B cell (primary cell): Measurements from ENCODE around the gene IYD. TPM values are rescaled to one million over a fixed set of nuclear protein-coding genes. Genes with fewer than 3 reads are reported as not detected.

Experiments used
- ATAC-seq: fragments of 200-7000 bp; cut with Tn5 transposase; one replicate; pipeline ENCODE4 v1.10.0; 2021; ENCODE audit warnings: low read depth, mild to moderate bottlenecking, moderate number of reproducible peaks, moderate library complexity
- CTCF ChIA-PET: fragments of 350-600 bp; sonication (Branson Sonifier 250); formaldehyde crosslinking; loops from one replicate; lab custom pipeline; 2021; ENCODE audit warnings: antibody characterized with exemption, inconsistent platforms; lab: Charles Lee
- POLR2A ChIA-PET: fragments of 350-600 bp; sonication (Branson Sonifier 250); formaldehyde crosslinking; loops from one replicate; lab custom pipeline; 2021; ENCODE audit warnings: antibody characterized with exemption; lab: Charles Lee
- DNase-seq: peaks from one replicate; pipeline ENCODE4 v3.0.0; 2013
- H2AFZ ChIP-seq: 2 replicates; pipeline ENCODE4 v1.6.1; 2012; ENCODE audit warnings: mild to moderate bottlenecking, low read depth, low read length; ENCODE audit not compliant: insufficient read depth, poor library complexity, severe bottlenecking
- H3K27ac ChIP-seq, 2 donors: 1 replicate in 1 of 2; 2 replicates in 1 of 2; pipeline ENCODE4 v1.5.1; 2012 to 2013; ENCODE audit warnings: low read length in 2 of 2, mild to moderate bottlenecking in 2 of 2, moderate library complexity in 1 of 2
- H3K27me3 ChIP-seq, 4 experiments: fragments of 200-600 bp in 1 of 4; sonication (generic) in 1 of 4; replicated peaks in 1 of 4; 1 replicate in 2 of 4; 2 replicates in 2 of 4; pipeline versions ENCODE4 v1.6.1 to v1.7.0; 2013 to 2016; ENCODE audit warnings: low read length in 3 of 4, mild to moderate bottlenecking in 2 of 4, mixed read lengths in 1 of 4, moderate library complexity in 1 of 4; ENCODE audit not compliant: insufficient read depth in 4 of 4, control insufficient read depth in 3 of 4; ENCODE audit errors: control extremely low read depth in 1 of 4
- H3K36me3 ChIP-seq, 2 experiments: replicated peaks in 1 of 2; 1 replicate in 1 of 2; 2 replicates in 1 of 2; pipeline versions ENCODE4 v1.6.1 to v1.7.1; 2013; ENCODE audit warnings: low read length in 1 of 2; ENCODE audit not compliant: insufficient read depth in 2 of 2, control insufficient read depth in 1 of 2; ENCODE audit errors: control extremely low read depth in 1 of 2, extremely low read depth in 1 of 2
- H3K4me1 ChIP-seq, 2 donors: fragments of 200-600 bp in 1 of 2; sonication (generic) in 1 of 2; 1 replicate in 1 of 2; 2 replicates in 1 of 2; pipeline versions ENCODE4 v1.5.1 to v1.6.1; 2013 to 2017; ENCODE audit warnings: low read length in 2 of 2; ENCODE audit not compliant: control insufficient read depth in 2 of 2, insufficient read depth in 2 of 2
- H3K4me2 ChIP-seq: replicated peaks from 2 replicates; pipeline ENCODE3; 2012; ENCODE audit warnings: mild to moderate bottlenecking, low read depth, low read length; ENCODE audit not compliant: poor library complexity, severe bottlenecking
- H3K4me3 ChIP-seq, 5 experiments: fragments of 200-600 bp in 1 of 5; sonication (generic) in 1 of 5; 1 replicate in 3 of 5; 2 replicates in 2 of 5; pipeline versions ENCODE4 v1.5.1 to v1.7.0; 2011 to 2016; ENCODE audit warnings: low read length in 4 of 5, mild to moderate bottlenecking in 4 of 5, low read depth in 2 of 5, control low read depth in 1 of 5, moderate library complexity in 1 of 5; ENCODE audit not compliant: insufficient read depth in 1 of 5; ENCODE audit errors: control extremely low read depth in 1 of 5, extremely low read depth in 1 of 5
- H3K79me2 ChIP-seq: fragments of 200-600 bp; sonication (generic); one replicate; pipeline ENCODE4 v1.6.0; 2016; ENCODE audit warnings: low read length; ENCODE audit not compliant: control insufficient read depth, insufficient read depth
- H3K9ac ChIP-seq: fragments of 200-600 bp; sonication (generic); 2 replicates; pipeline ENCODE4 v1.6.1; 2017; ENCODE audit warnings: mild to moderate bottlenecking, low read length, moderate library complexity
- H3K9me3 ChIP-seq, 3 donors: one replicate each; pipeline versions ENCODE4 v1.6.1 to v1.7.1; 2013; ENCODE audit warnings: low read length in 2 of 3; ENCODE audit not compliant: control insufficient read depth in 2 of 3, insufficient read depth in 1 of 3; ENCODE audit errors: control extremely low read depth in 1 of 3
- H4K20me1 ChIP-seq: 2 replicates; pipeline ENCODE4 v1.6.0; 2012; ENCODE audit warnings: mild to moderate bottlenecking, low read length; ENCODE audit not compliant: insufficient read depth, control insufficient read depth, poor library complexity, severe bottlenecking
- H3K27ac Mint-ChIP-seq: one replicate; pipeline ENCODE4 v1.8.0; 2021; ENCODE audit warnings: mixed read lengths
- H3K27me3 Mint-ChIP-seq: one replicate; pipeline ENCODE4 v1.8.0; 2021; ENCODE audit warnings: mixed read lengths
- H3K4me1 Mint-ChIP-seq: one replicate; pipeline ENCODE4 v1.8.0; 2021; ENCODE audit warnings: mixed read lengths
- H3K4me3 Mint-ChIP-seq: one replicate; pipeline ENCODE4 v1.8.0; 2021; ENCODE audit warnings: mixed read lengths
- H3K9me3 Mint-ChIP-seq: one replicate; pipeline ENCODE4 v1.8.0; 2022; ENCODE audit warnings: mixed read lengths; ENCODE audit not compliant: insufficient read depth
- CTCF ChIP-seq: fragments of 200-600 bp; IDR thresholded peaks from one replicate; pipeline ENCODE4 v1.8.0; 2022; ENCODE audit warnings: antibody characterized with exemption, mild to moderate bottlenecking
- EZH2 ChIP-seq: IDR thresholded peaks from 2 replicates; pipeline ENCODE4 v1.6.1; 2012; ENCODE audit warnings: borderline replicate concordance, low read depth, mild to moderate bottlenecking, moderate library complexity, low read length; ENCODE audit not compliant: insufficient read depth, poor library complexity, severe bottlenecking
- WGBS: methylation state at CpG from one replicate; pipeline ENCODE4 v1.1.5; 2013; ENCODE audit warnings: missing lambda C conversion rate; ENCODE audit not compliant: insufficient coverage; 5-methylcytosine and 5-hydroxymethylcytosine counted together
- intact Hi-C: fragments of 100-400 bp; cut with micrococcal nuclease; formaldehyde crosslinking; loops from one replicate; pipeline ENCODE4 v1.10.0; 2022
- polyA plus RNA-seq: library from polyadenylated mRNA; depleted of rRNA; stranded (reverse); fragments of >200 nt; gene quantifications from 2 replicates; pipeline ENCODE4 v1.2.3, GENCODE V29; 2012
- total RNA-seq, 2 donors: library from RNA; stranded (reverse); fragments of 120-200 nt in 1 of 2; gene quantifications; 1 replicate in 1 of 2; 2 replicates in 1 of 2; pipeline versions ENCODE4 v1.2.3 to v1.2.4, GENCODE V29; 2013 to 2022

The IYD gene
- total and polyA plus RNA-seq, 2 donors (not counting 1 experiment from before 2014, with no cell fraction given): not detected

DNA sequence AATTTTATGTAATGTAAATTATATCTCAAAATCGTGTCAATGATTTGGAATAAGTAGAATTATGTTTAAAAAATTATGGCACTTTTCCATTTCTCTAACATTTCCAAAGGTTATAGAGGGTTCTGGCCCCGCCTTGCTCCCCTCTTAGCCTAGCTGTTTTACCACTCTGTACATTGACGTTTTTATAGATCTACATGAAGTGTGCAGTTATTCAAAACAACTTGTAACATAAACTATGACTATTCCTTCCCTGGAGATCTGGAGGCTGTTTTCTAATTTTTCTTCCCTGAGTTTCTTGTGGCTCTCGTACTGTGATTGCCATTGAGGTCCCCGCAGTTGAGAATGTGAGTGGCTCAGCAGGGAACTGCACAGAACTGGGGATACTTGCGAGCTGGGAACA, 48.4 kb downstream of the IYD start:
- intact Hi-C loops: loop anchor here (5.0 kb wide), 1 partner anchor 215 kb away; no protein-coding TSS in a partner anchor
- H3K4me3 ChIP-seq: no peak overlapping the region
- Mint-ChIP-seq H3K27ac (no peak overlapping the region), H3K4me1 (peaks cover 14% of the 10 kb centered on the region), H3K9me3 (no peaks in the 10 kb centered on the region), H3K4me3 (no peak overlapping the region), H3K27me3 (peaks cover 29% of the 10 kb centered on the region)
- H3K36me3 ChIP-seq: no peaks in the 10 kb centered on the region
- DNase-seq: no peak
- peaks cover 0 to 4% (median 2%) of the 10 kb centered on the region in 4 experiments for H3K27me3 ChIP-seq
- TF ChIP-seq CTCF (no peak), EZH2 (no peak)
- WGBS: 100% methylated on average over 2 of the region's 6 CpGs
- peaks cover 0 to 5% of the 10 kb centered on the region in 2 donors for H3K4me1 ChIP-seq
- no peaks in the 10 kb centered on the region for H3K9me3 ChIP-seq
- H2AFZ ChIP-seq: no peak overlapping the region
- POLR2A ChIA-PET: interaction anchor here (1.4 kb wide), 1 partner anchor 398 kb away, joined by 7 read pairs; no protein-coding TSS in a partner anchor
- CTCF ChIA-PET: interaction anchor here (0.6 to 9.7 kb wide), 25 partner anchors 8 to 918 kb away, joined by 3 to 378 read pairs (median 8); partner anchors contain the start of gene PLEKHG1
- no peak overlapping the region for H3K27ac ChIP-seq
- no peak overlapping the region for H3K4me2 ChIP-seq
- H4K20me1 ChIP-seq: no peaks in the 10 kb centered on the region
- no peak overlapping the region for H3K9ac ChIP-seq
- ATAC-seq: no peak
- H3K79me2 ChIP-seq: peaks cover 5% of the 10 kb centered on the region
